GM19240 (cell line): ENCODE results near the gene DIP2A.
"Not testable (repeated sequence)": the region's sequence is repeated elsewhere in the genome, so short reads cannot be mapped to it uniquely, and the experiment has no call there.

Experiments used
- DNase-seq: peaks from one replicate; pipeline ENCODE4 v3.0.0; 2011; ENCODE audit warnings: low spot score; ENCODE audit not compliant: insufficient read length

DIP2A gene

DNA sequence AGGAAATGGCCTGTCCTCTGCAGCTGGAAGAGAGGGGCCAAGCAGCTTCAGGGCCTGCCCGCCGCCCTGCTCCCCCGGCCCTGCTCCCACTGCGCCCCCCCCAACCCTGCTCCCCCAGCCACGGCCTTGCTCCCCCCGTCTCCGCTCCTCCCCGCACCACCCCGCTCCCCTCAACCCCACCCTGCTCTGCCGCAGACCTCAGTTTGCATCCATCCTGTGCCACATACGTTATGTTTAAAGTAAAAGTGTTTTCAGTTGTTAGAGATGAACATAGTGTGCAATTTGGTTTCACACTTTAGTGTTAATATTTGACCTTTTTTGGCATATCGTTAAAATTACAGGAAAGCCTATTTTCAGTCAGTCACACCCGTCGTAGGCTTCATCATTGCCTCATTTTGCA lies 34.1 kb upstream of the DIP2A start:
- no peak for DNase-seq

DNA sequence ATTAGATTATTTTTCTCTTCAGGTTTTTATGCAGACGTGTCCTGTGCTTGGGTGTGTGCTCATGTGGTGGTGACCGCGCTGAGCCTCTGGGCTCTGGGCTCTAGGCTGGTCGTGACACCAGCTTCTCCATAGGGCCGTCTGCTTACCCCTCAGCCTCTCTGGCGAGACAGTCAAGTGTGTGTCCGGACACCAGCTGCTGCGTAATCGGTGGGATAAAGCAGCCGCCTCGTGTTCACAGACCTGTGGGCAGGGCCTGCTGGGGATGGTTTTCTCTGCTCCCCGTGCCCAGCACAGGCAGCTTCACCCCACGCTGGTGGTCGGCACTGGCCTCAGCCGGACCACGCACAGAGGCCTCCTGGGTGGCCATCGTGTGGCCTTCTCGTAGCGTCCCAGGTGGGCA lies 33.6 kb upstream of the DIP2A start:
- no peak for DNase-seq

DNA sequence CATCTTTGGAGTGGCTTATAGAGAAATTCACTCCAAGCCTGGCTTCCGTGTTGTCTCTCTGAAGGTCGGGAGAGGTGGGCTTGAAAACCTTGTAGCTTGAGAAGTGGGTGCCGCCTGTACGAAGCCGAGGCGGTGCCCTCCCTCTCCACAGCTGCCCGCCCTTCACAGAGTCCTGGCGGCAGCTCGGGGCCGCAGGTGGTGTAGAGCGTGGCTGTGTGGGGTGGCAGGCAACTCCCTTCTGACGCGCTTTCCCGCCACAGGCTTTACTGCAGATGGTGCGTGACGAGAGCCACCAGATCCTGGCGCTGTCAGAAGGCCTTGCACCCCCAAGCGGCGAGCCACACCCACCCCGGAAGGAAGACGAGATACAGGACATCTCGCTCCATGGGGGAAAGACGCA lies 33.1 kb upstream of the DIP2A start:
- no peak for DNase-seq

DNA sequence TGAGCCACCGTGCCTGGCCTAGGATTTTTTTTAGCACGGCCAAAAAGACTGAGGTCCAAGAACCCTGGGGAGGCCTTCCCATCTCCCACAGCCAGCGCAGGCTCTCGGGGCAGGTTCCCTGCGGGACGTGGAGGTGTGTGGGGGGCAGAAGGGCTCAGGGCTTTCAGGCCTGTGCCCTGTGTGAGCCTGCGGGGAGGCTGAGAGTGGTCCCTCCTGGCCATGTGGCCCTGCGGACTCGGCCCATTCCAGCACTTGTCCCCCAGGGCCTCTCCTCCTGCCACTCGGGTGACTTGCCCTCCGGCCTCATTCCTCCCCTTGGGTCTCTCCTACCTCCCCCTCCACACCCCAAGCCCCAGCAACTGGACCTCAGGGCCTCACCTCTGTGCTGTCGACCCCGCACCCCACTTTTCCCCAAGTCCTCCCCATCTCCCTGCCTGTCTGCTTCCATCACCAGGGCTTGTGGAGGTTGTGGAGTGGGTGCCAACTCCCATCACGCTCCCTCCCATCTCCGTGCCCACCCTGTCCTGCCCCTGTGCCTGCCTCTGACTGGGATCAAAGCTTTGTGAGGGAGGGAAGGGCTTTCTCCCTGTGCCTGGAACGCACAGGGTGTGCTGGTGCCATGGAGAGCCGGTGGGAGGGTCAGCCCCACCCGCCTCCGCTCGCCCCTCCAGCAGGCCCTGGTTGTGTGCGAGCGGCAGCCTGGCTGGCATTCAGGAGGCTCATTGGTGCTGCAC lies 32.2 kb upstream of the DIP2A start:
- no peak for DNase-seq

DNA sequence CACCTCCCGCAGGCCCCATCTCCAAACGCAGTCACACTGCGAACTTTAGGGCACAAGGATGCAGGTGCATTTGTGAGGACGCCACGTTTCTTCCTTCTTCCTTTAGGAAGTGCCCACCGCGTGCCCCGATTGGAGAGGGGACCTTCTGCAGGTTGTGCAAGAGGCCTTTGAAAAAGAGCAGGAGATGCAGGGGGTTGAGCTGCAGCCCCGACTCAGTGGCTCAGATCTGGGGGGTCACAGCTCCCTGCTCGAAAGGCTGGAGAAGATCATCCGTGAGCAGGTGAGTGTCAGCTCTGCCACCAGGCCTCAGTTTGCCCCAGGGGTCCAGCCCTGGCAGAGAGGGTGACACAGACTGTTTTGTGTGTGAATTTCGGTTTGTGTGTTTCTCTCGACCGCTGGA lies 31.2 kb upstream of the DIP2A start:
- DNase-seq = no peak

DNA sequence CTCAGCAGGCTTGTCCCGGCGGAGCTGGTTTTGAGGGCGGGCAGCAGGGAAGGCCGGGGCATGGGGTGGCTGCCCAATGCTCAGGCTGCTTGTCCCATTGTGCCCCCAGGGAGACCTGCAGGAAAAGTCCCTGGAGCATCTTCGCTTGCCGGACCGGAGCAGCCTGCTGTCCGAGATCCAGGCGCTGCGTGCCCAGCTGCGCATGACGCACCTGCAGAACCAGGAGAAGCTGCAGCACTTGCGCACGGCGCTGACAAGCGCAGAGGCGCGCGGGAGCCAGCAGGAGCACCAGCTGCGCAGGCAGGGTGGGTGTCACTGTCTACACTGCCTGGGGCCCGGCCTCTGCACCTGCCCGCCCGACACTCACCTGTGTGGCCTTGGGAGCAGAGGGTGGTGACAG lies 30.4 kb upstream of the DIP2A start:
- DNase-seq = no peak

DNA sequence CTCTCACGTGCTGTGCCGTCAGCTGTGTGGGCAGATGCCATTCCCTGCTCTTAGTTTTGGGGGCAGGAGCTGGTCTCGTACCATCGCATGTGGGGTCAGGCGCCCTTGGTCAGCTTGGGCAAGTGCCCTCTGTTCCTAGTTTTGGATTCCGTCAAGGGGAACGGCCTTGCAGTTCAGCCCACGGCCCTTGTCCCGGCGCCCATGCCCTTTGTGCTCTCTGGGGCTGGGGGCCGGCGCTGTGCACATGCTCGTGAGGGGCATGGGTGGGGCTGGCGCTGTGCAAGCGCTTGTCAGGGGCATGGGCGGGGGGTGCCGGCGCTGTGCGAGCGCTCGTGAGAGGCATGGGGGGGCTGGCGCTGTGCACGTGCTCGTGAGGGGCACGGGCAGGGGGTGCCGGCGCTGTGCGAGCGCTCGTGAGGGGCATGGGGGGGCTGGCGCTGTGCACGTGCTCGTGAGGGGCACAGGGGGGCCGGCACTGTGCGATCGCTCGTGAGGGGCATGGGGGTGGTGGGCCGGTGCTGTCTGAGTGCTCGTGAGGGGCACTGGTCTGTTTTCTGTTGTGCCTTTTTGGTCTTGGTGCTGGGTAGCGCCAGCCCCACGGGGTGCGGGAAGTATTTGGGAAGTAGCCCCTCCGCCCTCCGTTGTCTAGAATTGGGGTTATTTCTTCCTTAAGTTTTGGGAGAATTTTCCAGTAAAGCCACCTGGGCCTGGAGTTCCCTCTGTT lies 29.5 kb upstream of the DIP2A start:
- no peak for DNase-seq

DNA sequence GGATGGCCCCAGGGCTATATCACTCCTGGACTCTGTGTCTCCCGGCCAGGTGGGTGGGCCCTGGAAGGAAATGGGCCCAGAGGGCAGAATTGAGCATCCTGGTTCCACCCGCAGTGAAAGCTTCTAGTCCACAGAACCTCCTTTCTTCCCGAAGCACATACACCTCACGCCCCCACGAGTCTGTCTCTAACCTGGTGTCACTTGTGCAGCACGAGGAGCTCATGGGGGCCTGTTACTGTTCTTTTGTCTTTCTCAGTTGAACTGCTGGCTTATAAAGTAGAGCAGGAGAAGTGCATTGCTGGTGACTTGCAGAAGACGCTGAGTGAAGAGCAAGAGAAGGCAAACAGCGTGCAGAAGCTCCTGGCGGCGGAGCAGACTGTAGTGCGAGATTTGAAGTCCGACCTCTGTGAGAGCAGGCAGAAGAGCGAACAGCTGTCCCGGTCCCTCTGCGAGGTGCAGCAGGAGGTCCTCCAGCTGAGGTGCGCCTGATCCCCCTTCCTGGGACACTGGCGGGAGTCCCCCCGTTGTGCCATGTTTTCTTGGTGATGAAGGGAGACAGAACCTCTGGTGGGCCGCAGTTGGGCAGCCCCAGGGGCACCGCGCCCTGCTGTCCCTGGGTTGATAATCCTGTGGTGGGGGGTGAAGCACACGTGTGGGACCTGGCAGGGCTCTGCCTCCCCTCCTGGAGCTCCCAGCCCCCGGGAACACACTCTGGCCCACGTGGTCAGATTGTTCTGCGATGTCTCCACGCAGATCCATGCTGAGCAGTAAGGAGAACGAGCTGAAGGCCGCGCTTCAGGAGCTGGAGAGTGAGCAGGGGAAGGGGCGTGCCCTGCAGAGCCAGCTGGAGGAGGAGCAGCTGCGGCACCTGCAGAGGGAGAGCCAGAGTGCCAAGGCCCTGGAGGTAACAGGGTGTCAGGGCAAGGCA lies 28.7 kb upstream of the DIP2A start:
- DNase-seq = no peak

DNA sequence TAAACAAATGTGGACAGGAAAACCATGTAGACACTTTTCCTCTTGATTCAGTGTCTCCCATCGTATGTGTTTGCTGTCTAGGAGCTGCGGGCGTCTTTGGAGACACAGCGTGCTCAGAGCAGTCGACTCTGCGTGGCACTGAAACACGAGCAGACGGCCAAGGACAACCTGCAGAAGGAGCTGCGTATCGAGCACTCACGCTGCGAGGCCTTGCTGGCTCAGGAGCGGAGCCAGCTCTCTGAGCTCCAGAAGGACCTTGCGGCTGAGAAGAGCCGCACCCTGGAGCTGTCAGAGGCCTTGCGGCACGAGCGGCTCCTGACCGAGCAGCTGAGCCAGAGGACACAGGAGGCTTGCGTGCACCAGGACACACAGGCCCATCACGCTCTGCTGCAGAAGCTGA lies 27.2 kb upstream of the DIP2A start:
- no peak for DNase-seq

DNA sequence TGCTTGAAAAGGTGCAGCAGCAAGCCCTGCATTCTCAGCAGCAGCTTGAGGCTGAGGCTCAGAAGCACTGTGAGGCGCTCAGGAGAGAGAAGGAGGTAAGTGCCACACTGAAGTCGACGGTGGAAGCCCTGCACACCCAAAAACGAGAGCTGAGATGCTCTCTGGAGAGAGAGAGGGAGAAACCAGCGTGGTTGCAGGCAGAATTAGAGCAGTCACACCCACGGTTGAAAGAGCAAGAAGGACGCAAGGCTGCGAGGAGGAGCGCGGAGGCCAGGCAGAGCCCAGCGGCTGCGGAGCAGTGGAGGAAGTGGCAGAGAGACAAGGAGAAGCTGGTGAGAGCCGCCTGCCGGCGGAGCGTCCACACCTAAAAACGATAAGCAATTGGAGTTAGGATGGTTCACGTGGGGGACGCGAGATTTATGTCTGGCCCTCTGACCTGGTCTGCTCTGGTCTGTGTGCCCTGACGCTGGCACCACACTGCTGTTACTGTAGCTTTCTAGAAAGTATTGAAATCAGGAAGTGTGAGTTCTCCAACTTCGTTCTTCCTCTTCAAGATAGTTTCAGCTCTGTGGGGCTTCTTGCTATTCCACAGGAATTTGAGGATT lies 26.7 kb upstream of the DIP2A start:
- DNase-seq = no peak

DNA sequence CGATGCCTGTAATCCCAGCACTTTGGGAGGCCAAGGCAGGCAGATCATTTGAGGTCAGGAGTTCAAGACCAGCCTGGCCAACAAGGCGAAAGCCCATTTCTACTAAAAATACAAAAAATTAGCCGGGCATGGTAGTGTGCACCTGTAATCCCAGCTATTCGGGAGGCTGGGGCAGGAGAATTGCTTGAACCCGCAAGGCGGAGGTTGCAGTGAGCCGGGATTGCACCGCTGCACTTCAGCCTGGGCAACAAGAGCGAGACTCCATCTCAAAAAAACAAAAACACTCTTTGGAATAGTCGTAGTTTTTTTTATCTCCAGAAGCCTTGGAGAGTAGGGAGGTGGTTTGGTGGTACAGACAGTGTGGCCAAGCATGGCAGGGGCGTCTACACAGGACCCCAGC lies 25.6 kb upstream of the DIP2A start:
- not testable (repeated sequence) for DNase-seq

DNA sequence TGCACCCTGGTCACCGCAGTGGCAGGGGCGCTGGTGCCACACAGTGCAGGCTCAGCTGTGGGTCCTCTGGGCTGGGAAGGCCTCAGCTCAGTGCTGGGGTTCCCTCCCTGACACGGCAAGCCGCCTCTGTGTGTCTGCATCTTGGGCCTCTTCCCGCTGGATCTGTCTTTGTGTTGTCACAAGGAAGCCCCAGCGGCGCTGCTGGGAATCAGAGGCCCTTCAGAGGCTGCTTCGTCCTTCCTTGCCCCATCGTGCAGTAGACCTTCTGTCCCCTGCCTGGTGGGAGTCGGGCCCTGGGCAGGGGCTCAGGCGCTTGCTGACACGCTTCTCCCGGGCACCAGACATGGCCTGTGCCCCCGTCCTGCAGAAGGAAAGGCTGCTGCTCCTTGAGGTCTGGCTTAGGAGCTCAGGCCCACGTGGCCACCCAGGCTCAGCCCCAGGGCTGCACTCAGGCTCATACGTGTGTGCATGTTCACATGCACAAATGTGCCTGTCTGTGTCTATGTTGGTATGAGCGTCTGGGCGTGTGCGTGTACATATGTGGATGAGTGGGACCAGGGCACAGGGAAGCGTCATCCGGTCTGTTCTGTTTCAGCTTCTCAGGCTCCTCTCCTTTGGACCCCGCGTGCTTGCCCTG lies 24.3 kb upstream of the DIP2A start:
- no peak for DNase-seq

DNA sequence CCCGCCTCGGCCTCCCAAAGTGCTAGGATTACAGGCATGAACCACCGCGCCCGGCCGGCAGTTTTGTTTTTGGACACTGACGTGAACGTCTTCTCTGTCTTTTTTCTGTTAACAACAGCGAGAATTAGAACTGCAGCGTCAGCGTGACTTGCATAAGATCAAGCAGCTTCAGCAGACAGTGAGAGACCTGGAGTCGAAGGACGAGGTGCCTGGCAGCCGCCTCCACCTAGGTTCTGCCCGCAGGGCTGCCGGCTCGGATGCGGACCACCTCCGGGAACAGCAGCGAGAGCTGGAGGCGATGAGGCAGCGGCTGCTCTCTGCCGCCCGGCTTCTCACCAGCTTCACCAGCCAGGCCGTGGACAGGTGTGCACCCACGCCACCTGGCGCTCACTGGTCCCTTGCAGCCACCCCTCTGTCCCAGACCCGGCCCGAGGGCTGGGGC lies 22.9 kb upstream of the DIP2A start:
- no peak for DNase-seq

DNA sequence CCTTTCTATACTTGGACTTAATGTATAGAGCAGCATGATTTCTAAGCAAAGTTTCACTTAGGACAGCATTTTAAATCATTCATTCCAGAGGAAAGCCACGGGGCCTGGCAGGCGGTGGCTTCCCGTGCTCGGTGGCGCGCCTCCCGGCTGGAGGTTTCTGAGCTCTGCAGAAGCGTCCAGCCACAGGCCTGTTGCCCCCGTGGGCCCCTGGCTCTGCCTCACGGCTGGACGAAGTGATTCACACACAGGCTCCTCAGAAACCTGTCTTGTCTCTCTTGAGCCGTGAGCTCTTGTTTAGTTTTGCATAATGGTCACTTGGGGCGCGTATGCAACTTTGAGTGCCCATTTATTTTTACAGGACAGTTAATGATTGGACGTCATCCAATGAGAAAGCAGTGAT lies 22.1 kb upstream of the DIP2A start:
- no peak for DNase-seq

DNA sequence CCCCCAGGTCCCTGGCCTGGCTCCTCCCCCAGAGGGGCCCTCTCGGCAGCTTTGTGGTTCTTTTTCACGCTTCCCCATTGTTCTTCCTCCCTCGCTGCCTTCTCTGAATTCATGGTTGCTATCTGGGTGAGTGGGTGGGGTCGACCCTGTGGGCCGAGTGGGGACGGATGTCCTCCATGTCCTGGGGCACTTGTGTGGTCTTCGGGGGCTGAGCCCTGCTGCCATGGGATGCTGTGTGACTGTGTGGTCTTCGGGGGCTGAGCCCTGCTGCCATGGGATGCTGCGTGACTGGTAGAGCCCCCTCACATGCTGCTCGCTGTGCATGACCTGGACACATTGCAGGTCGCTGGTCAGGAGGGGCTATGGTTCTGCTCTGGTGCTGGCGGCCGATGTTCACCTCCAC lies 21.6 kb upstream of the DIP2A start:
- DNase-seq = no peak

DNA sequence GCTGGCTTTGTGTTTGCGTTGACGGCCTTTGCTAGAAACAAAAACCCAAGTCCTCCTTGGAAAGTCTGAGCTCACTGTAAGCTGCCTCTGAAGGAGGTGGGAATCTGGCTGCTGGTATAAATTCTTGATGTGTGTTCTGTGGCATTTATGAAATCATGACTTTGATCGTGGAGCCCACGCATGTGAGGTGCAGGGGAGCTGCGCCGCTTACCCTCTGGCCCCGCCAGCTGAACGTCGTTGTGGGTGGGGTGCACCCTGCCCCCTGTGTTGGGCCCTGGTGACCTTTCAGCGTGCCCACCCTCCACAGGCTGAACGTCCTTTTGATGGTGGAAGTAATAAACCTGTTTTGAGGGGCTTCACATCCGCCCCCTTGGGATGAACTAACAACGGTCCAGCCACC lies 21.2 kb upstream of the DIP2A start:
- DNase-seq = no peak

DNA sequence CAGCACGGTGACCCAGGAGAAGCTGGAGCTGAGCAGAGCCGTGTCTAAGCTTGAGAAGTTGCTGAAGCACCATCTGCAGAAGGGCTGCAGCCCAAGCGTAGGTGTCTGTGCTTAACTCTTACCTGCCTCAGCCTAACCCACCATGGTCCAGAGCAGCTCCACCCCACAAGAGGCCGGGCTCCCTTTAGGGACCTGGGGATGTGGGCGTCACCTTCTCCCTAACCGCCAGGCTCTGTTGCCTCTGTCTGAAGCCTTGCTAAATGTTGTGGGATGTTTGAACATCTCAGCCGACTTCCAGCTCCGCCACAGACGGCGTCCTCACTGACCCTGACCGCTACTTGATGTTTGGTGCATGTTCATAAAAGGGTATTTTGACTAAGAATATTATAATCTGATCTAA lies 20.4 kb upstream of the DIP2A start:
- DNase-seq = no peak

DNA sequence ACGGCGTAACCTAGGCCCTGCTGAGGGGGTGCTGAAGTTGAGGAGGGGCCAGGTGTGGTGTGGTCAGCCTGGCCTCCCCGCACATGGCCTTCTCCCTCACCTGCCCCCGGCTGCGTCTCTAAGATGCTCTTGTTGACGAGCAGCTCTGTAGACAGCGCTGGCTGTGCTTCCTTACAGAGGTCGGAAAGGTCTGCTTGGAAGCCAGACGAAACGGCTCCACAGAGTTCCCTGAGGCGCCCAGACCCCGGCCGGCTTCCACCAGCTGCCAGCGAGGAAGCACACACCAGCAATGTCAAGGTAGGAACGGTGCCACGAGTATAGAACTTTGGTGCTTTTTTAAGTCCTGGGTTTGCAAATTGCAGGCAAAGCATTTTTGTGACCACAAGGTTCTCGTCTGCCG lies 18.8 kb upstream of the DIP2A start:
- no peak for DNase-seq

DNA sequence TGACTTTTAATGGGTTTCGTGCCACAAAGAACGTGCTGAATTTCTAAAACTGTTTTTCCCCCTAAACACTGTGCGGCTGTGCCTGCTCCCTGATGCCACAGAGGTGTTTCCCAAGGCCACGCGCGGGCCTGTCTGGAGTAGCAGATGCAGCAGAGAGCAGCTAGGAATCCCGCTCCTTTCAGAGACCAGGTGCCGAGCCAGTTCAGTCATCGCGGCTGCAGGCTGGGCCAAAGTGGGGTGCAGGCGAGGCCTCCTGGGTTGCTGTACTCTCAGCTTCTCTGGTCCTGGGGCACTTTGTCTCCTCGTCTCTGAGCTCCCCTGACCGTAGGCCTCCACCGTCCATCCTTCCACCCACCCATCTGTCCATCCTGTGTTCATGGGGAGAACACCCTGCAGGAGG lies 17.4 kb upstream of the DIP2A start:
- DNase-seq = no peak

DNA sequence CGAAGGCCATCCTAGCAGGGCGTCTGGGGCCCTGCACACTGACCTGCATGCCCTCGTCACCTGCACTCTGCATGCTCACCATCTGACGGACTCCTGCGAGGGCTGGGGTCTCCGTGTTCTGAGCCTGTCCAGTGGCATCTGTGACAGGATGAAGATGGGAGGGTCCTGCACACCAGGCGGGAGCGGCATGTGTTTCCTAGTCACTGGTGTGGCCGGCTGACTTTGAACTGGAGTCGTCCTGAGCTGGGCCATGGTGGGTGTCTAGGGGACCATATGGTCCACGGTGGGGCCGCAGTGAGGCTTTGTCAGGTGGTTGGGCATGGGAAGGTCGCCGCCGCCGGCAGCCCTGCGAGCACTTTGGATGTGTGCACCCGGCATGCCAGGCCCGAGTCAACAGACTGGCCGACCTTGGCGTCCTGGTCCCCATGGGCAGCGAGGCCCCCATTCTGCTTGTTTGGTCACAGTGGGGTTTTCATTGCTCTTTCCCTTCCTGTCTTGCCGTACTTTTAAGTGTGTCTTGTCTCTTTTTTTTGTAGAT lies 16.7 kb upstream of the DIP2A start:
- no peak for DNase-seq

DNA sequence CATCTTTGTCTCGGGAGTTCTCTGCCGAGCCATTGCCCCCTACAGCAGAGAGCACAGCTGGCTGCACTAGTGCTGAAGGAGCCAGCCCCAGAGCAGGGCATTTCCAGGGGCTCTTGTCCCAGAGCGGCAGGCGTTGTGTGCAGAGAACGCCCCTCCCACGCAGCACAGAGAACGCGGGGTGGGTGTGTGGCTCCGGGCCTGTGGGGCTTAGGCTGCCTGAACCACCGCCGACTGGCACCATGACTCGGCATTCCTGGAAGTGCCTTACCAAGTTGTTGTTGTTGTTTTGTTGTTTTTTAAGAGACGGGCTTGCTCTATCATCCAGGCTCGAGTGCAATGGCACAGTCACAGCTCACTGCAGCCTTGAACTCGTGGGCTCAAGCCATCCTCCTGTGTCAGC lies 15.8 kb upstream of the DIP2A start:
- DNase-seq = no peak
